GM23338 (cell line): ENCODE data around the gene MAPRE2.

Source experiments
- CREB1 ChIP-seq: fragments of 250-450 bp; sonication (Bioruptor Pico); IDR thresholded peaks from 2 replicates; pipeline ENCODE4 v1.5.0; 2020; ENCODE audit warnings: low read depth, mild to moderate bottlenecking, moderate library complexity
- CTCF ChIP-seq, 2 experiments: fragments of 200-600 bp in 1 of 2; sonication (generic) in 1 of 2; conservative IDR thresholded peaks; 2 replicates each; pipeline versions ENCODE4 v1.5.1 to v1.6.1; 2016 to 2017; ENCODE audit warnings: antibody characterized with exemption in 2 of 2, low read depth in 2 of 2, mild to moderate bottlenecking in 2 of 2, moderate library complexity in 1 of 2
- EZH2 ChIP-seq: fragments of 200-600 bp; sonication (generic); IDR thresholded peaks from one replicate; pipeline ENCODE4 v1.8.0; 2017; ENCODE audit warnings: antibody characterized with exemption, mild to moderate bottlenecking, low read depth; ENCODE audit not compliant: unreplicated experiment
- EZH2phosphoT487 ChIP-seq: fragments of 200-600 bp; sonication (generic); IDR thresholded peaks from one replicate; pipeline ENCODE4 v1.8.1; 2018; ENCODE audit warnings: antibody characterized with exemption; ENCODE audit not compliant: unreplicated experiment
- JUNB ChIP-seq: IDR thresholded peaks from one replicate; pipeline ENCODE4 v1.6.1; 2016; ENCODE audit warnings: antibody characterized with exemption; ENCODE audit not compliant: unreplicated experiment
- POLR2AphosphoS5 ChIP-seq: IDR thresholded peaks from 2 replicates; pipeline ENCODE4 v1.6.1; 2016; ENCODE audit warnings: antibody characterized with exemption, low read depth

- TF ChIP-seq CTCF (conservative IDR thresholded peaks at IDR 0.05; ENCODE audit: low read depth in 2 of 2), result no peak
- TF ChIP-seq EZH2phosphoT487, result no peak
- TF ChIP-seq POLR2AphosphoS5, result no peak
- no peak for TF ChIP-seq EZH2
- TF ChIP-seq CREB1 (CRISPR knock-in tag), result no peak
- TF ChIP-seq JUNB, result no peak
Measured at GRCh38 chr18:35172451-35173035, 131.3 kb downstream of the MAPRE2 start.
